HG02981 (cell line): ENCODE measurements around the gene CLEC18B.
"Not testable (repeated sequence)": the region's sequence is repeated elsewhere in the genome, so short reads cannot be mapped to it uniquely, and the experiment has no call there.

Experiments used
- ATAC-seq: cut with Tn5 transposase; IDR thresholded peaks from one replicate; pipeline ENCODE4 v1.9.1; 2021; ENCODE audit warnings: mild to moderate bottlenecking, moderate library complexity; ENCODE audit not compliant: unreplicated experiment

Gene CLEC18B

GRCh38 chr16:74446866-74447265 is 25.6 kb upstream of the CLEC18B start:
- ATAC-seq: no peak

GRCh38 chr16:74443624-74444346 is 22.5 kb upstream of the CLEC18B start:
- ATAC-seq: not testable (repeated sequence)

GRCh38 chr16:74439685-74440084 is 18.4 kb upstream of the CLEC18B start:
- ATAC-seq: no peak

- ATAC-seq: no peak
Measured at GRCh38 chr16:74438492-74438979, 17.3 kb upstream of the CLEC18B start.

- no peak for ATAC-seq
Measured at GRCh38 chr16:74431516-74431915, 10.2 kb upstream of the CLEC18B start.

- peak; percentile 85 for ATAC-seq
Measured at GRCh38 chr16:74430036-74430712, 8.9 kb upstream of the CLEC18B start.

- ATAC-seq: not testable (repeated sequence)
Measured at GRCh38 chr16:74428493-74428892, 7.2 kb upstream of the CLEC18B start.

GRCh38 chr16:74425751-74426150 is 4.5 kb upstream of the CLEC18B start:
- not testable (repeated sequence) for ATAC-seq

- ATAC-seq: not testable (repeated sequence)
Measured at GRCh38 chr16:74423721-74424120, 2.4 kb upstream of the CLEC18B start.

- not testable (repeated sequence) for ATAC-seq
Measured at GRCh38 chr16:74422086-74422485, 808 bp upstream of the CLEC18B start.

- not testable (repeated sequence) for ATAC-seq
Measured at GRCh38 chr16:74421482-74421785, 156 bp upstream of the CLEC18B start.

GRCh38 chr16:74419811-74420210 is 1.5 kb downstream of the CLEC18B start:
- not testable (repeated sequence) for ATAC-seq

GRCh38 chr16:74417897-74418296 is 3.4 kb downstream of the CLEC18B start:
- not testable (repeated sequence) for ATAC-seq

- not testable (repeated sequence) for ATAC-seq
Measured at GRCh38 chr16:74413920-74414319, 7.4 kb downstream of the CLEC18B start.

GRCh38 chr16:74413485-74413884 is 7.8 kb downstream of the CLEC18B start:
- not testable (repeated sequence) for ATAC-seq

- not testable (repeated sequence) for ATAC-seq
Measured at GRCh38 chr16:74412775-74413390, 8.4 kb downstream of the CLEC18B start.

- not testable (repeated sequence) for ATAC-seq
Measured at GRCh38 chr16:74412138-74412774, 9.0 kb downstream of the CLEC18B start.

- not testable (repeated sequence) for ATAC-seq
Measured at GRCh38 chr16:74410981-74411380, 10.3 kb downstream of the CLEC18B start.

- not testable (repeated sequence) for ATAC-seq
Measured at GRCh38 chr16:74410057-74410957, 11.0 kb downstream of the CLEC18B start.
